Ascending aorta (tissue), 2 donors: ENCODE data around the gene PPP1R16B. TPM values are rescaled to one million over a fixed set of nuclear protein-coding genes. Genes with fewer than 3 reads are reported as not detected.

Experiments used
- DNase-seq, 2 donors: peaks; one replicate each; pipeline ENCODE4 v3.0.0-alpha.2; 2019; ENCODE audit warnings: low spot score in 2 of 2
- H3K27ac ChIP-seq, 2 donors: fragments of 200-600 bp; sonication (generic); one replicate each; pipeline ENCODE4 v1.5.1; 2016 to 2017; ENCODE audit warnings: mild to moderate bottlenecking in 1 of 2
- H3K27me3 ChIP-seq: fragments of 200-600 bp; sonication (generic); one replicate; pipeline ENCODE4 v1.5.1; 2017
- H3K36me3 ChIP-seq, 2 donors: fragments of 200-600 bp; sonication (generic); one replicate each; pipeline ENCODE4 v1.5.1; 2016
- H3K4me1 ChIP-seq, 2 donors: fragments of 200-600 bp; sonication (generic); one replicate each; pipeline ENCODE4 v1.5.1; 2016 to 2017; ENCODE audit warnings: mild to moderate bottlenecking in 1 of 2
- H3K4me3 ChIP-seq, 2 donors: fragments of 200-600 bp; sonication (generic); one replicate each; pipeline ENCODE4 v1.5.1; 2016 to 2017; ENCODE audit warnings: mild to moderate bottlenecking in 1 of 2
- H3K9me3 ChIP-seq, 2 donors: fragments of 200-600 bp; sonication (generic); one replicate each; pipeline ENCODE4 v1.5.1; 2016
- CTCF ChIP-seq, 3 experiments: fragments of 200-600 bp in 2 of 3; fragments of 450-650 bp in 1 of 3; sonication (generic) in 2 of 3; IDR thresholded peaks; one replicate each; pipeline ENCODE4 v1.5.1; 2016 to 2019; ENCODE audit warnings: antibody characterized with exemption in 3 of 3, mild to moderate bottlenecking in 1 of 3, moderate library complexity in 1 of 3
- intact Hi-C: fragments of 100-400 bp; cut with DNase I; formaldehyde crosslinking; loops from one replicate; pipeline ENCODE4 v1.15.1; 2023
- total RNA-seq: library from RNA; depleted of rRNA; stranded (reverse); fragments of >200 nt; gene quantifications from one replicate; pipeline ENCODE4 v1.1.0, GENCODE V29; 2016

Gene PPP1R16B
- total RNA-seq, 1 donor from 2014 or later, result 26.4 TPM

GRCh38 chr20:38862226-38862625, 56.7 kb downstream of the PPP1R16B start:
- Histone ChIP-seq H3K4me3 (no peak overlapping the region), H3K27me3 (no peaks in the 10 kb centered on the region), H3K9me3 (no peaks in the 10 kb centered on the region), H3K36me3 (no peaks in the 10 kb centered on the region), H3K4me1 (no peaks in the 10 kb centered on the region), H3K27ac (no peak overlapping the region)
- no peak for DNase-seq
- no peak for TF ChIP-seq CTCF (IDR thresholded peaks at IDR 0.05)
- intact Hi-C loops, result no loop called here

- Histone ChIP-seq H3K27me3 (no peaks in the 10 kb centered on the region), H3K4me1 (no peaks in the 10 kb centered on the region), H3K9me3 (no peaks in the 10 kb centered on the region), H3K4me3 (no peak overlapping the region), H3K27ac (no peak overlapping the region), H3K36me3 (no peaks in the 10 kb centered on the region)
- DNase-seq, result no peak
- intact Hi-C loops, result no loop called here
- TF ChIP-seq CTCF (IDR thresholded peaks at IDR 0.05), result no peak
Measured at GRCh38 chr20:38863024-38863851, 57.7 kb downstream of the PPP1R16B start.

GRCh38 chr20:38864662-38865061, 59.2 kb downstream of the PPP1R16B start:
- no peaks in the 10 kb centered on the region for H3K4me1 ChIP-seq
- intact Hi-C loops, result no loop called here
- H3K36me3 ChIP-seq, result no peaks in the 10 kb centered on the region
- H3K27ac ChIP-seq, result no peak overlapping the region
- H3K9me3 ChIP-seq, result no peaks in the 10 kb centered on the region
- no peak overlapping the region for H3K4me3 ChIP-seq
- TF ChIP-seq CTCF (IDR thresholded peaks at IDR 0.05), result no peak
- H3K27me3 ChIP-seq, result no peaks in the 10 kb centered on the region
- DNase-seq, result no peak

GRCh38 chr20:38866265-38867061, 61.0 kb downstream of the PPP1R16B start:
- no peak overlapping the region for H3K27ac ChIP-seq
- intact Hi-C loops, result no loop called here

GRCh38 chr20:38867062-38867359, 61.5 kb downstream of the PPP1R16B start:
- Histone ChIP-seq H3K4me3 (no peak overlapping the region), H3K4me1 (no peaks in the 10 kb centered on the region), H3K27ac (no peak overlapping the region), H3K36me3 (no peaks in the 10 kb centered on the region), H3K9me3 (no peaks in the 10 kb centered on the region), H3K27me3 (no peaks in the 10 kb centered on the region)
- intact Hi-C loops, result no loop called here
- DNase-seq, result no peak
- TF ChIP-seq CTCF (IDR thresholded peaks at IDR 0.05), result no peak

More at GRCh38 chr20:38866265-38867061, 61.0 kb downstream of the PPP1R16B start:
- Histone ChIP-seq H3K36me3 (no peaks in the 10 kb centered on the region), H3K4me1 (no peaks in the 10 kb centered on the region), H3K27me3 (no peaks in the 10 kb centered on the region), H3K9me3 (no peaks in the 10 kb centered on the region), H3K4me3 (no peak overlapping the region)
- DNase-seq, result no peak
- TF ChIP-seq CTCF (IDR thresholded peaks at IDR 0.05), result no peak
